GM18502 (cell line): ENCODE measurements around the gene AP2A2.
A peak's percentile ranks its signal among the peaks of the same experiment; 100 is the strongest.

Source experiments
- ATAC-seq: cut with Tn5 transposase; IDR thresholded peaks from one replicate; pipeline ENCODE4 v1.9.1; 2021; ENCODE audit warnings: mild to moderate bottlenecking; ENCODE audit not compliant: unreplicated experiment, poor library complexity

Gene AP2A2

DNA sequence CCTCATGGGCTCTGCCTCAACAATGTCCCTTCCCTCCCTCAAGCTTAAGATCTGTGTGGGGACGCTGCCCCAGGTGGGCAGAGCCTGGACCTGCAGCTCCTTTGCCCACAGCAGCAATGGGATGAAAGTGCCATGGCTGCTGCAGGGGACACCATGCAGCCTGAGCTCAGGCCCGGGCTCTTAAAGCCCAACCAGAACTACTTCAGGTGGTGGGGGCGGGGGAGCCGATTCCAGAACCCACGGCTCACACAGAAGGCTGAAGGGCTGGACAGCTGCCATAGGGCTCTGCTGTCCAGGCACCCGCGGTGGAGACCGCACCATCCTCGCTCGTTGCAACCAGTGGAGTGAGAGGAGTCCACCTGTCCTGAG, 27.5 kb upstream of the AP2A2 start:
- ATAC-seq, result no peak

DNA sequence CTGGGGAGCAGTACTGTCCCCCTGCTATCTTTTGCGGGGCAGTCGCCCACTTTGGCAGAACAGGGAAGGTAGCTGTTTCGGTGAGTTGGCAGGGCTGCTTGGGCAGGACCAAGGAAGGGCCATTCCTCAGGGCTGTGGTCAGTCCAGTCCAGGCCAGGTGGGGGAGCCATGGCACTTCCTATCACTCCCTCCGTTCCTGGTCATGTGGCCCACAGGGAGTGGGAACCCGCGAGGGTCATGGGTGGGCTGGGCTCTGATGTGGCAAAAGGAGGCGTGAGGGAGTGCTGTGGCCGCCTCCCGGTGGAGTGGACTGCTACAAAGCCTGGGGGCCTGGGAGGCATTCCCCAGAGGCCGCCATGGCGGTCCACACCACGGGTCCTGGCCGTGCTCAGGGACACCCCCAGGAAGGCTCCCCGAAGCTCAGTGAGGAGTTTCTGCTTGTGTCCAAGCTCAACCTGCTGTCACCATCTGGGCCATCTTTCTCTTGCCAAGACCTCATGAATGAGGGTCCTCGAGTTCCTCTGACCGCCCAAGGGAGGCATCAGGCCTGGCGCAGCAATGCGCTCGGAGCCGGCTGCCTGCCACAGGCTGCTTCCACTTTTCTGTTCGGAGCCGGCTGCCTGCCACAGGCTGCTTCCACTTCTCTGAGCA, 27.0 kb upstream of the AP2A2 start:
- no peak for ATAC-seq

DNA sequence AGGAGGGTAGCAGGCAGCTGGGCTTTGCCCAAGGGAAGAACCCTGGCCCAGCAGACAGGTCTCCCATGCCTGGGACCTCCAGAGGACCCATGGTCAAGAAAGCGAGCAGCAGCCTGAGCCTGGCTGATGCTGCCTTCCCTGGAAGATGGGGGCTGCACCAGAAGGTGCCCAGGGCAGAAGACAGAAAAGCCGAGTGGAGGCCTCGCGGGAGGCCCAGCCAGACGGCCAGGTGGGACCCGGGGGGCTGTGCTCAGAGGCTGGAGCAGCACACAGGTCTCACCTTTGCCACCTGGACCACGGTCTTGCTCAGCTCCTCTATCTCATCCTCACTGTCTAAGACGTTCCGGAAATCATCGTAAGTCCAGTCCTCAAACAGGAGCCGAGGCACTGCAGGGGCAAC, 25.9 kb upstream of the AP2A2 start:
- ATAC-seq, result no peak

DNA sequence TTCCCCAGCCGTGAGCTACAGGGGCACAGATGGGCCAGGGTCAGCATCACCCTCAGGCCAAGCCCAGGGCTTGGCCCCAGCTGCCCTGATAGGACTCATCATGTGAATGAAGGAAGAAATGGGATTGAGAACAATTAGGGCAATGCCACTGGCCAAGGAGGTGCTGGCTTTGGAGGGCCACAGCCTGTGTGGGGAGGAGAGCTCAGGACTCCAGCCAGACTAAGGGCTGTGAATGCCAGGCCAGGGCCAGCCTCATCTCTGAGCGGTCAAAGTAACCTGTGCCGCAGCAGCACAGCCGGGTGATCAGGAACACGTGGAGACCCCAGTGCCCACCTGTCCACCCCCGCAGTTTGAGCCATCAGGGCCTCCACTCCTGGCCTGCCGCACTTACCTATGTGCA, 25.1 kb upstream of the AP2A2 start:
- no peak for ATAC-seq

DNA sequence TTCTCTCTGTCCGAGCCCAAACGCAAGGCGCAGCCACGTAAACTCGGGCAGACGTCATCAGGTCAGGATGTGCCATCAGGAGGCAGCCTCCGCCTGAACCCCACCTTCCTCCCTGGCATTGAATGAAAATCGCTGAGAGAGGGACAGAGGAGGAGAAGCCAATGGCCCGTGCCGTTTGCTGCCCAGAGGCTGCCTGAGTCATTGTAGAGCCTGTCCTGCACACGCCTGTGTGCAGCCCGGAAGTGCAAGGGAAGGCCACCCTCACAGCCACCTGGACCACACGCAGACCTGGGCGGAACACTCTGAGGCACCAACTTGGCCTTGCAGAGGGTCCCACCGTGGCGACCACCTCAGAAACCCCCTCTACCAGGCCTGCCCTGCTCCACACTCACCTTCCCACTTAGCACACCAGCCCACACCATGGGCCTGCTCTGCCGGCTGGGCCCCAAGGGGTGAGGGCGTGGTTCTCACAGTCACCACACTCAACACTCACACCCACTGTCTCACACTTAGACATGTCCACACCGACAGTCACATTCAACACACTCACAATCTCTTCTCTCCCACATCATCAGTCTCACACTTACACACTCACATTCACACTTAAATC, 24.1 kb upstream of the AP2A2 start:
- no peak for ATAC-seq

DNA sequence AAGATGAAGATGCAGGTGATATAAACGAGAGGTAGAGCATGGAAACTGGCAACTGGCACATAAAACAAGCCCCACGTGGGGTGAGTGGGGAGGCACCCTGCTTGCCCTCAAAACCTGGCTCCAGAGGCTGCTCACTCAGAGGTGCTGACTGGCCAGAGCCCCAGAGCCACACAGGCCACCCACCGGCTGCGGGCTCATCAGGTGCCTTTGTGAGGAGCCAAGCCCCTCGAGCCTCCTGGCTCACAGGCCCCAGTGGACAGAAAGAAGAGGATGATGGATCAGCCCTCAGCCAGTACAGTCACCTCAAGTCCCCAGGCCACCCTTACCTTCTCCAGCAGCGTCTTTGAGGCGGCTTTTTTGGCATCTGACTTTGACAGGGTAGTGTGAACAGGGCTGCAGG, 21.3 kb upstream of the AP2A2 start:
- ATAC-seq, result no peak

DNA sequence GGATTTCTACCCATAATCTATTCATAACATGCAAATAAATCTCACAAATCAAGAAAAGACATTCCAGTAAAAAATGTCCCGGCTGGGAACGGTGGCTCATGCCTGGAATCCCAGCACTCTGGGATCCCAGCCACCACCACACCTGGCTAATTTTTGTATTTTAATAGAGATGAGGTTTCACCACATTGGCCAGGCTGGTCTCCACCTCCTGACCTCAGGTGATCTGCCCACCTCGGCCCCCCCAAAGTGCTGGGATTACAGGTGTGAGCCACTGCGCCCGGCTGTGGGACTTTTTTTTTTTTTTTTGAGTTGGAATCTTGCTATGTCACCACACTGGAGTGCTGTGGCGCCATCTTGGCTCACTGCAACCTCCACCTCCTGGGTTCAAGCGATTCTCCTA, 19.7 kb upstream of the AP2A2 start:
- no peak for ATAC-seq

DNA sequence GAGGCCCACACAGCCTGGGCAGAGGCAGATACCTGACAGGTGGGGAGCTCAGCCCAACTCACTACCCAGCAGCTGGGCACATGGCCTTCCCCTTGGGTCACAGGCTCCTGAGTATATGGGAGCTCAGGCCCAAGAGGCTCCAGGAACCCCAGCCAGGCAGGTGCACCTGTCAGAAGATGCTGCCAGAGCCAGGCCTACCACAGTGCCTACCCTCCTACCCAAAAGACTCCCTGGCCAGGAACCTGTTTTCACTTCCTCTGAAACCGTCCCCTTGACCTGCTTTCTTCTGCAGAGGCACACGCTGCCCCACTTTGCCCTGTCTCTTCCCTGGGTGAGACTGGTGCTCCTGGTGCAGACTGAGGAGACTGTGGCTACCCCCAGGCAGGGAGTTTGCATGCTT, 18.0 kb upstream of the AP2A2 start:
- ATAC-seq, result no peak

DNA sequence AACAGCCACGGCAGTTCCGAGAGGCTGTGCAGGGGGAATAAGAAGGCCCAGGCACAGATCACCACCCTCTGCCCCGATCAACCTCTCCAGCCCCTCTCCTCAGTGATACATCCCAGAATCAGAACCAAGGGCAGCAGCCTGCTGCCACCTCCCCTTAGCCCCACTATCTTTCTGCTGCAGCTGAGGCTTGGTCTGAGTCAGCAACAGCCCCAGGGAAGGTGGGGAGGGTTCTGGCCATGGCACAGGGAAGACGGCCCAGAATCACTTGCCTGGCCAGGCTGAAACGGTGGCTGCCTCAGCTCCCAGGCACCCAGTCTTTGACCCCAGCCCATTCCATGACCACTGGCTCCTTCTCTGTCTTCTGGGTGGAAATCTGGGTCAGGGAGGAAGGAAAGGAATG, 17.4 kb upstream of the AP2A2 start:
- ATAC-seq, result no peak

DNA sequence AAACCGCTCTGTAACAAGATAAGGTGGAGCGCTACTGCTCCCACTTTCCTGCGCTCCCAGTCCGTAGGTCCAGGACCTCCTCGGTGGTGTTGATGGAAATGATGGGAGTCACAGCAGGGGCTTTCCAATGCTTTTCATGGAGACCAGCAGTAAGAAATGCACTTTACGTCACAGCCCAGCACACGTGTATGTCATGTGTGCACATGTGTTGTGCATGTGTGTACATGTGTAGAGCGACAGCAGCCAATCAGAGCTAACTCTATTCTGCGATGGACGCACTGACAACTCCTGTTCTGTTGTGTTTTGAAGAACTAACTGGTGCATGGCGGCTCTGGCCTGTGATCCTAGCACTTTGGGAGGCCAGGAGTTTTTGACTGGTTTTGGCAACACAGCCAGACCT, 16.3 kb upstream of the AP2A2 start:
- no peak for ATAC-seq

DNA sequence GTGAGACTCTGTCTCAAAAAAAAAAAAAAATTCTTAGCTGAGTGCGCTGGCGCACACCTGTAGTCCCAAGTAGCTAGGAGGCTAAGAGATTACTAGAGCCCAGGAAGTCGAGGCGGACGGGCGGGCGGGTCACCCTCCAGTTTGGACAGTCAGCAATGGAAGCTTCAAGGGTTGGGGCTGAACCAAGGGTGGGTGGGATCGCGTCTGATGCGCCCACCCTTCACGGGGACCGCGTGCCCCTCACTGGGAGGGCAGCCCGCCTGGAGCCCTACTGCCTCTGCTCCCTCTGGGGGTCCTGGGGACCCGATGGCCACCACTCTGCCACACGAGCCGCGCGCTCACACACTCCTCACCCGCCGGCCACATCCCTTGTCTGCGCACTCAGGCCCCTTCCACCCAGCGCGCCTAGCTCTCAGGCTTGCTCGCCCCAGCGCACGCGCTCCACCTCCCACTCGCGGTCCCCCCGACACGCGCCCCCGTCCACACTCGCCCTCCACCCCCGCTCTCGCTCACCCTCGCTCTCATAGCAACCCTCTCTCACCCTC, 15.6 kb upstream of the AP2A2 start:
- peak; percentile 11 for ATAC-seq

DNA sequence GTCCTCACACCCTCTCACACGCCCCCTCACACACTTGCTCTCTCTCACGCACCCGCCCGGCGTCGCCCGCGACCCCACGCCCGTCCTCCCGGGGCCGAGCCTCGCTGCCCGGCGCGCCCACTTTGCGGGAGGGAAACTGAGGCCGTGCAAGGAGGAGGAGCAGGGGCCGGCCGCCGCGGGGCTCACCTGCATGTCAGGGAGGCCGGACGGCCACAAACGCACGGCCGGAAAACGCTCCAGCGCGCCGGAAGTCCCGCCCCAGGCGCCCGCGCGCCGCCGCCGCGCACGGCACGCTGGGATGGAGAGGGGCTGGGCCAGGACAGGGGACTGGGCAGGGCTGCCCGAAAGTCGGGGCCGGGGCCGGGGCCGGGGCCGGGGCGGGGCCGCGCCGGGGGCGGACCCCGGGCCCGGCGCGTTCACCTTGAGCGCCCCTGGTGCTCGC, 15.1 kb upstream of the AP2A2 start, which contains the start of gene CHID1:
Gene CHID1 (minus strand): TSS at position 222 of the 442 bp plus-strand sequence. CDS start 5,994 bp downstream, outside the sequence.
- peak; percentile 89 for ATAC-seq

DNA sequence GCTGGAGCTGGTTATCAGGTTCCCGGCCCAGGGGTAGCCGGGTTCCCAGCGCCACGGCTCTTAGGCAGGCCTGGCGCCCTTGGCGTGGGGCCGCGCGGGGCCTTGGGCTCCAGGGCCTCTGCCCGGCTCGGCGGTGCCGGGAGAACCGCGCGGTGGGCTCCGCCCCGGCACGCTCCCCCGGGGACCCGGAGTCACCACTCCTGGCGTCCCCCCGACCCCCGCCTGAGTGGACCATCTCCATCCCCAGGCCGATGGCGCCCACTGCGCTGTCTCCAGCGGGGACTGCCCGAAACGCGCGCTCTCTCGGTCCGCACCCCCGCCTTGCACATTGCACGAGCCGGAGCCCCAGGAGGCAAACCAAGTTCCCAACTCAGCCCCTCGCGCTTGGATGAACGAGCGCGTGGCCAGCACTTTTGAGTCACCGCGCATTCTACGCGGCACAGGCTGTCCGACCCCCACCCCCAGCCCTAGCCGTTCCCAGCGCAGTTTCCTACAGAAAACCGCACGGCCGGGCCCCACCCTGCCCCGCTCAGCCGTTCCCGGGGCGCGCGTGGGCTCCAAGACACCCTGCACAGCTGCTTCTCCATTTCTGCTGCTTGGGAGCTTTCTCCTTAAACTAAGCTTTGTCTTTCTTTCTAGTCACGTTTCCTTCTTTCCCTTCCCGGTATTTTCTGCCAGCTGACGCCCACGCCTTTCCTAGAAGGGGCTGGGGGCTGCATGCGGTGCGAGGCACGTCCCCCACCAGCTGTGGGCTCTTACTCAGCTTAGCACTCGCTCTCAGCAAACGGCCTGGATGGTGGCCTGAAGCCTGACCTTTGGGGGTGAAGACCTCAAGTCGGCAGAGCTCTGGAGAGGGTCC, 14.4 kb upstream of the AP2A2 start:
- ATAC-seq, result peak; percentile 39

DNA sequence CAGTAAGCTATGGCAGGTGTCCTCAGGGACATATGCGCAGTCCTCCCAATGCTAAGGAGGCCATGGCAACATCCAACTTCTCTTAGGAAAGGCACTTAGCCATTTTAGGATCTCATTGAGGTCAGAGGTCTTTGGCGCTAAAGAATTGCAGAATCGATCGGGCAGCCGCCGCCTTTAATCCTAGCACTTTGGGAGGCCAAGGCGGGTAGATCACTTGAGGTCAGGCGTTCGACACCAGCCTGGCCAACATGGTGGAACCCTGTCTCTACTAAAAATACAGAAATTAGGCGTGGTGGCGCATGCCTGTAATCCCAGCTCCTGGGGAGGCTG, 13.8 kb upstream of the AP2A2 start:
- ATAC-seq, result no peak

DNA sequence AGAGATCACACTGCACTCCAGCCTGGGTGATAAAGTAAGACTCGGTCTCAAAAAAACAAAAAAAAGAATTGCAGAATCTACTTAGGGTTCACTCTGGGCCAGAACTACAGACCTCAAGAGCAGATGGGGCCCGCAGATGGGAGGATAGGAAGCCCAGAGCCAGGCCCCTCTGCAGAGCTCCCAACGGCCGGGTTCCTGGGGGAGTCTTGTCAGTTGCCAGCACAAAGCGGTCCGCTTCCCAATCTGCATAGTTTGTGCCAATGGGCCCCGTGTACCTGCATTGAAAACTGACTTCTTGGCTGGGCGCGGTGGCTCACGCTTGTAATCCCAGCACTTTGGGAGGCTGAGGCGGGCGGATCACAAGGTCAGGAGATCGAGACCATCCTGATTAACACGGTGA, 13.4 kb upstream of the AP2A2 start:
- ATAC-seq, result no peak

DNA sequence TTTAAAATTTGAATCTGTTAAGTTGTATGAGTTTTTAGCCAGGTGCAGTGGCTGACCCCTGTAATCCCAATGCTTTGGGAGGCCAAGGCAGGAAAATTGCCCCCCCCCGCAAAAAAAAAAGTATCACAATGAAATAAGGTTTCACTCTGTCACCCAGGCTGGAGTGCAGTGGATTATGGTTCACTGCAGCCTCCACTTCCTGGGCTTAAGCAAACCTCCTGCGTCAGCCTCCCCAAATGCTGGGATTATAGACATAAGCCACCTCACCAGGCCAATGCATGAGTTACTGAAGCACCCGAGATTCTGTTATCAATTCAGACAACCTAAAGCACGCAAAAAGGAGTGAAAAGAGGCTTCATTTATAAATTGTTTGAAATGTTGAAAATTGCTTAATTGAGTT, 12.6 kb upstream of the AP2A2 start:
- no peak for ATAC-seq

DNA sequence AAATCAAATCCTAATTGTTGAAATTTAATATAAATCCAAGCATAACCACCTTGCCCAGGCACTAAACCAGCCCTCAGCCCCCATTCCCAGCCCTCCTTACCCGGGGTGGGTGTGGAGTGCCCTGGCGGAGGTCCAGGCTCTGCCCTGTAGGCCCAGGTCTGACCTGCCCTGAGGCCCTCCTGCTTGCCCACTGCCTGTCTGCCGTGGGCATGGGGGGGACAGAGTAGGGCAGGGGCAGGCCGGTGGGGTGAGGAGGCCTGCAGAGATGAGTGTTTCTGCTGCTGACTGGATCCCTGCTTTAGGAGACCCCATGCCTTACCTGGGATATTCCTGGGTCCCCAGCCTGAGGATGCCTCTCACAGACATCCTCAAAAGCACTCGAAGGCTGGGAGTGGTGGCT, 11.5 kb upstream of the AP2A2 start:
- no peak for ATAC-seq

DNA sequence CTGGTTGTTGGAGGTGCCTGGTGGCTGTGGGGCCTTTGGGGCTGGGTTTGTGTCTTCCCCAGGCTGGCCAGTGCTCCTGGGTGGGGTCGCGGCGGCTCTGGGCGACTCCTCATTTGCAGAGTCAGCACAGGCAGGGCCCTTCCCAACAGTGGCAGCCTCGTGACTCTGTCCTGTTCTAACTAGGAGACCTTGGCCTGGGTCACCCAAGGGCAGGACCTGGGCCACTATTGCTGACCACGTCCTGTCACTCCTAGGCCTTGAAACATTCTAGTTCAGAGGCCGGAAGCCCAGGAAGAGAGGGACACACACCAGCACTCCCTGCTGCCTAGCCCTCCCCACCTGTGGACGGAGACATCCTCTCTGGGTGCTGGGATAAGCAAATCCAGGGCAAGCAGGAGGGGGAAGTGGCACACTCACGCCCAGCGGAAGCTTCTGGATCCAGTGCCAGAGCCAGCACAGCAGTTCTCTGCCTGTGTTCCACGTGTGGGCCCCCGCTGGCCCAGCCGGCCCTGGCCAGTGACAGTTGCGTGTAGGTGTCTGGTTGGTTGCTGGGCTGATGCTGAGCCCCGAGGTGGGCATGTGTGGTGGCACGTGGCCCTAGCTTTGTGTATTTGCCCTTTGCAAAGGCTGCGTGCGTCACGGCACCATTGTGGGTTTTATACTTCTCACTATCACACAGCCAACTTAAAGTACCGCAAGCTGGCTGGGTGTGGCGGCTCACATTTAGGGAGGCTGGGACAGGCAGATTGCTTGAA, 10.7 kb upstream of the AP2A2 start:
- no peak for ATAC-seq

DNA sequence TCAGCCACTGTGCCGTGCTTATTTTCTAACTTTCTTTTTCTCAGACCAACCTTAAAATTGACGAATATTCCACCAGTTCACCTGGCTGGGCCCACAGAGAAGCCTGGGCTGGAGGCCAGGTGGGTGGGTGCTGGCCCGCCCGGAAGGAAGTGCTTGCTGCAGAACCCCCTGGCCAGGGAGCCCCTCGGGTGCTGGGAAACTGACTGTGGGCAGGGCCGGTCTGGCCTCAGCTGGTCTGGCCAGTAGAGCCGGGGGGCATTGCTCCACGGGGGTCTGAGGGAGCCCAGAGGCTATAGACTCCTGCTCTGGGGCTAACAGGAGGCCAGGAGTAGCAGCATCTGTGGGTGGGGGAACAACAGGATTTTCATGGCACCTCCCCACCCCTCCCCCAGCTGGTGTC, 8.2 kb upstream of the AP2A2 start:
- ATAC-seq, result no peak

DNA sequence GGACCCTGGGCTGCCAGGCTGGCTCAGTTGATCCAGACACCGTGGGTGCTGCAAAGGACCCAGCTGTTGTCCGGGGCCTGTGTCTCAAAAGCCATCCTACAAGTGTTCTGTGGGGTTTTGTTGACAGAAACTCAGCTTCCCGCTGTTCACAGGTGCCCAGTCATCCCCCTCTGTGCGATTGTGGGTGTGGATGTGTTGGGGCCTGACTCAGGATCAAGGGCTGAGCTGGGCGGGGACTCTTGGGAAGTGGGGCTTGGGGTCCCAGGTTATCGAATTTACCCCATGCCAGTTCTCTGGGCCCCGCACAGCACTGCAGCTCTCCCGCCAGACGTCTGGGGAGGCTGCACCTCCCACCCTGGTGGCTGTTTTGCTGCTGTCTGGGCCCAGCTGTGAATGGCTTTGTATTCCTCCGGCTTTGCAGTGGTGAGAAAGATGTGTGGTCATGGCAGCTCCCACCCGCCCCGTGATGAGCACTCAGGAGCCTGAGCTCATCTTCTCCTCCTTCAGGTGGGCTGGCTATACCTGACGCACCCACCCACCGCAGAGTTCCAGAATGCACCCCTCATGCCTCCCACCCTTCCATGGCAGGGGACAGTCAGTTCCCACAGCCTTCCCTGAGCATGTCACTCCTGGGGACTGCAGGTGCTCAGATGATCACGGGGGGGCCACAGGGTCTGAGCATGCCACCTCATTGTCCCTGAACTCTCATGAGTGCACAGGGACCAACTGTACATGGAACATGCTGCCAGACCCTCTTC, 3.6 kb upstream of the AP2A2 start:
- ATAC-seq, result no peak
